Mesendoderm (in vitro differentiated cells): ENCODE results near the gene MIX23.

ENCODE experiments used
- DNase-seq: peaks from one replicate; pipeline ENCODE4 v3.0.0; 2013
- H2AK5ac ChIP-seq: 2 replicates; pipeline ENCODE4 v1.6.1; 2013; ENCODE audit warnings: low read length, inconsistent platforms
- H2BK120ac ChIP-seq: 2 replicates; pipeline ENCODE4 v1.6.1; 2013; ENCODE audit warnings: low read depth, mild to moderate bottlenecking, low read length, moderate library complexity, mixed read lengths
- H2BK15ac ChIP-seq: replicated peaks from 2 replicates; pipeline ENCODE4 v1.6.1; 2013; ENCODE audit warnings: low read depth, mild to moderate bottlenecking, moderate library complexity
- H2BK5ac ChIP-seq: 2 replicates; pipeline ENCODE4 v1.6.1; 2013; ENCODE audit warnings: low read length, inconsistent platforms
- H3K18ac ChIP-seq: 2 replicates; pipeline ENCODE4 v1.6.1; 2013; ENCODE audit warnings: mild to moderate bottlenecking, low read length, mixed read lengths
- H3K23ac ChIP-seq: one replicate; pipeline ENCODE4 v1.6.1; 2013; ENCODE audit warnings: low read length
- H3K27ac ChIP-seq: 2 replicates; pipeline ENCODE4 v1.5.1; 2013; ENCODE audit warnings: low read depth, mild to moderate bottlenecking, inconsistent platforms, low read length, moderate library complexity
- H3K27me3 ChIP-seq: 2 replicates; pipeline ENCODE4 v1.6.1; 2013; ENCODE audit warnings: low read length, control low read depth, mild to moderate bottlenecking, inconsistent platforms; ENCODE audit not compliant: insufficient read depth, poor library complexity
- H3K36me3 ChIP-seq: 2 replicates; pipeline ENCODE4 v1.6.1; 2013; ENCODE audit warnings: low read length, inconsistent platforms; ENCODE audit not compliant: control insufficient read depth, insufficient read depth
- H3K4ac ChIP-seq: one replicate; pipeline ENCODE4 v1.6.1; 2013; ENCODE audit warnings: low read depth, mild to moderate bottlenecking, low read length, moderate library complexity
- H3K4me1 ChIP-seq: 2 replicates; pipeline ENCODE4 v1.6.1; 2013; ENCODE audit warnings: low read depth, low read length, inconsistent platforms; ENCODE audit not compliant: control insufficient read depth
- H3K4me2 ChIP-seq: 2 replicates; pipeline ENCODE4 v1.6.1; 2013; ENCODE audit warnings: low read length
- H3K4me3 ChIP-seq: 2 replicates; pipeline ENCODE4 v1.5.1; 2013; ENCODE audit warnings: mild to moderate bottlenecking, low read length
- H3K56ac ChIP-seq: one replicate; pipeline ENCODE4 v1.6.1; 2013; ENCODE audit warnings: low read length
- H3K79me1 ChIP-seq: 2 replicates; pipeline ENCODE4 v1.6.1; 2013; ENCODE audit warnings: low read length, inconsistent platforms
- H3K79me2 ChIP-seq: 2 replicates; pipeline ENCODE4 v1.6.1; 2013; ENCODE audit warnings: mild to moderate bottlenecking, low read length; ENCODE audit not compliant: control insufficient read depth, insufficient read depth
- H3K9ac ChIP-seq: 2 replicates; pipeline ENCODE4 v1.6.1; 2013; ENCODE audit warnings: low read length, inconsistent platforms
- H4K5ac ChIP-seq: one replicate; pipeline ENCODE4 v1.6.1; 2013; ENCODE audit warnings: low read length
- H4K8ac ChIP-seq: one replicate; pipeline ENCODE4 v1.6.1; 2013; ENCODE audit warnings: low read depth, mild to moderate bottlenecking, control low read depth, low read length, moderate library complexity
- WGBS: extraction: QIAGEN DNeasy Blood & Tissue Kit; methylation state at CpG from one replicate; pipeline ENCODE4 v1.1.7; 2013; ENCODE audit warnings: low lambda C conversion rate, missing lambda C conversion rate; ENCODE audit not compliant: insufficient coverage; ENCODE audit errors: extremely low coverage; 5-methylcytosine and 5-hydroxymethylcytosine counted together

Gene MIX23

GRCh38 chr3:122391681-122392446 is 8.8 kb upstream of the MIX23 start:
- no peak overlapping the region for H3K27ac ChIP-seq
- no peaks in the 10 kb centered on the region for H3K79me2 ChIP-seq
- no peak overlapping the region for H2BK15ac ChIP-seq
- H2BK5ac ChIP-seq = no peak overlapping the region
- no peak overlapping the region for H3K9ac ChIP-seq
- H3K27me3 ChIP-seq = no peaks in the 10 kb centered on the region
- no peak overlapping the region for H4K5ac ChIP-seq
- H3K18ac ChIP-seq = no peak overlapping the region
- no peak overlapping the region for H3K56ac ChIP-seq
- no peak overlapping the region for H4K8ac ChIP-seq
- no peak overlapping the region for H3K4me3 ChIP-seq
- H3K36me3 ChIP-seq = no peaks in the 10 kb centered on the region
- H3K23ac ChIP-seq = no peak overlapping the region
- H3K79me1 ChIP-seq = no peaks in the 10 kb centered on the region
- no peak for DNase-seq
- no peak overlapping the region for H2AK5ac ChIP-seq
- H3K4me2 ChIP-seq = no peak overlapping the region
- H3K4ac ChIP-seq = no peak overlapping the region
- no peak overlapping the region for H2BK120ac ChIP-seq
- H3K4me1 ChIP-seq = no peaks in the 10 kb centered on the region
- WGBS = no CpG with 5 or more reads among the region's 2 CpGs

DNA sequence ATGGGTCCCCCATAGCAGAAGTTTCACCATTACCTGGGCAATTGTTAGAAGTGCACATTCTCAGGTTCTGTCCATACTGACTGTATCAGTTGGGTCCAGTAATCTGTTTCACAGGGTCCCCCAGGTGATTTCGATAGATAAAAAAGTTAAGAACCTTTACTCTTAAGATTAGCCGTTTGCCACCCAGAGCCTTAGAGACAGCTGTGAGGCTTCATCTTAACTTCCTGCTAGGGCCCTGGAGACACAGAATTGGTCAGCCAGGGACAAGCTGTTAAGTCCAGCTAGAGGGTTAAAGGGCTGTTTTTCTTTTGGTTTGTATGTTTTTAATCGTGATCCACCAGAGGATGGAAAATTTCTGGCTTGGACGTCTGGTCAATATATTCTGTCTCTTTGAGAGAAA is 7.6 kb upstream of the MIX23 start:
- no CpG with 5 or more reads among the region's 4 CpGs for WGBS
- no peak overlapping the region for H3K18ac ChIP-seq
- H4K5ac ChIP-seq = no peak overlapping the region
- H4K8ac ChIP-seq = no peak overlapping the region
- no peak overlapping the region for H3K4me3 ChIP-seq
- H3K79me2 ChIP-seq = no peaks in the 10 kb centered on the region
- H3K9ac ChIP-seq = no peak overlapping the region
- no peak overlapping the region for H3K4ac ChIP-seq
- H3K27me3 ChIP-seq = no peaks in the 10 kb centered on the region
- H3K79me1 ChIP-seq = no peaks in the 10 kb centered on the region
- no peak overlapping the region for H2BK5ac ChIP-seq
- H3K4me2 ChIP-seq = no peak overlapping the region
- H2AK5ac ChIP-seq = no peak overlapping the region
- H3K4me1 ChIP-seq = no peaks in the 10 kb centered on the region
- no peak overlapping the region for H2BK15ac ChIP-seq
- no peak overlapping the region for H3K23ac ChIP-seq
- H3K56ac ChIP-seq = no peak overlapping the region
- H3K36me3 ChIP-seq = no peaks in the 10 kb centered on the region
- peak; percentile 11 for DNase-seq
- H2BK120ac ChIP-seq = no peak overlapping the region
- H3K27ac ChIP-seq = no peak overlapping the region

DNA sequence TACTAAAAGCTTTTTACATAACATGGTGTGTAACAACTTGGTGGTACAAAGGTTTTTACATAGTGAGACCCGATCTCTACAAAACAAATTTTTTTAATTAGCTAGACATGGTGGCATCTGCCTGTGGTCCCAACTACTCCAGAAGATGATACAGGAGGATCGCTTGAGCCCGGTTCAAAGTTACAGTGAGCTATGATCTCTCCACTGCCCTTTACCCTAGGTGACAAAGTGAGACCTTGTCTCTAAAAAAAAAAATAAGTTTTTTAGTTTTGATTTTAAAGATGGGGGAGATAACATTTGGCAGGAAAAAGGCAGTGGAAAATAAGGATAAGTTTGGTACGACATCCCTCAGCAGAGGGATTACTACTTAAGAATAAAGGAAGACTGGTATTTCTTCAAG is 6.9 kb upstream of the MIX23 start:
- WGBS = no CpG with 5 or more reads among the region's 4 CpGs
- no peaks in the 10 kb centered on the region for H3K79me1 ChIP-seq

GRCh38 chr3:122389197-122389596 is 6.2 kb upstream of the MIX23 start:
- Histone ChIP-seq H2BK15ac (no peak overlapping the region), H3K27ac (no peak overlapping the region), H3K4me3 (no peak overlapping the region), H2BK120ac (no peak overlapping the region), H3K36me3 (no peaks in the 10 kb centered on the region), H4K8ac (no peak overlapping the region), H2AK5ac (no peak overlapping the region), H3K27me3 (no peaks in the 10 kb centered on the region), H3K18ac (no peak overlapping the region), H3K9ac (no peak overlapping the region), H3K23ac (no peak overlapping the region), H3K4ac (no peak overlapping the region), H3K4me2 (no peak overlapping the region), H3K79me1 (no peaks in the 10 kb centered on the region), H3K56ac (no peak overlapping the region), H3K79me2 (no peaks in the 10 kb centered on the region), H2BK5ac (no peak overlapping the region), H4K5ac (no peak overlapping the region), H3K4me1 (no peaks in the 10 kb centered on the region)
- no peak for DNase-seq

More for the DNA sequence above, 6.9 kb upstream of the MIX23 start:
- H2AK5ac ChIP-seq = no peak overlapping the region
- H3K79me2 ChIP-seq = no peaks in the 10 kb centered on the region
- H4K8ac ChIP-seq = no peak overlapping the region
- H3K4me1 ChIP-seq = no peaks in the 10 kb centered on the region
- H3K27me3 ChIP-seq = no peaks in the 10 kb centered on the region
- H2BK5ac ChIP-seq = no peak overlapping the region
- no peaks in the 10 kb centered on the region for H3K36me3 ChIP-seq
- no peak overlapping the region for H3K9ac ChIP-seq
- H3K27ac ChIP-seq = no peak overlapping the region
- no peak overlapping the region for H3K18ac ChIP-seq
- H3K23ac ChIP-seq = no peak overlapping the region
- H3K4ac ChIP-seq = no peak overlapping the region
- H2BK15ac ChIP-seq = no peak overlapping the region
- no peak overlapping the region for H2BK120ac ChIP-seq
- H3K56ac ChIP-seq = no peak overlapping the region
- no peak overlapping the region for H4K5ac ChIP-seq
- H3K4me2 ChIP-seq = no peak overlapping the region
- no peak overlapping the region for H3K4me3 ChIP-seq
- DNase-seq = no peak

- no peak overlapping the region for H3K27ac ChIP-seq
- no peak overlapping the region for H4K5ac ChIP-seq
- no peak overlapping the region for H2BK5ac ChIP-seq
- no peaks in the 10 kb centered on the region for H3K4me1 ChIP-seq
- no peak overlapping the region for H3K4me2 ChIP-seq
- H4K8ac ChIP-seq = no peak overlapping the region
- H3K4ac ChIP-seq = no peak overlapping the region
- H2BK15ac ChIP-seq = no peak overlapping the region
- no peak overlapping the region for H3K9ac ChIP-seq
- H3K56ac ChIP-seq = no peak overlapping the region
- H2BK120ac ChIP-seq = no peak overlapping the region
- no peak overlapping the region for H3K4me3 ChIP-seq
- no peak overlapping the region for H3K18ac ChIP-seq
- no peaks in the 10 kb centered on the region for H3K36me3 ChIP-seq
- DNase-seq = peak; percentile 20
- H3K79me1 ChIP-seq = no peaks in the 10 kb centered on the region
- no CpG with 5 or more reads among the region's 3 CpGs for WGBS
- no peaks in the 10 kb centered on the region for H3K27me3 ChIP-seq
- no peak overlapping the region for H3K23ac ChIP-seq
- no peak overlapping the region for H2AK5ac ChIP-seq
- peaks cover 1% of the 10 kb centered on the region for H3K79me2 ChIP-seq
These were observed 4.7 kb upstream of the MIX23 start for GRCh38 chr3:122387709-122388108.
